Activated CD4-positive, alpha-beta T cell treated with anti-CD3 and anti-CD28 coated beads, Interleukin-10, Interleukin-2, amounts not matched to agents 100 ng/mL and 50 ng/mL, durations not matched to agents 16 hours and 8 hours (primary cell): Measurements from ENCODE around the gene PHEX.

Source experiments
- DNase-seq: peaks from one replicate; pipeline ENCODE4 v3.0.0-alpha.2; 2020

PHEX gene

GRCh38 chrX:22109442-22109841 lies 77.3 kb downstream of the PHEX start:
- no peak for DNase-seq

GRCh38 chrX:22110729-22111494 lies 78.8 kb downstream of the PHEX start:
- no peak for DNase-seq

- DNase-seq, result no peak
Observed at GRCh38 chrX:22116605-22117546, 84.8 kb downstream of the PHEX start.

- no peak for DNase-seq
Observed at GRCh38 chrX:22117633-22118032, 85.5 kb downstream of the PHEX start.

- DNase-seq, result no peak
Observed at GRCh38 chrX:22118161-22118830, 86.2 kb downstream of the PHEX start.

- DNase-seq, result no peak
Observed at GRCh38 chrX:22121161-22121560, 89.0 kb downstream of the PHEX start.

- no peak for DNase-seq
Observed at GRCh38 chrX:22122510-22122909, 90.4 kb downstream of the PHEX start.

GRCh38 chrX:22124098-22124497 lies 92.0 kb downstream of the PHEX start:
- DNase-seq, result no peak

- DNase-seq, result no peak
Observed at GRCh38 chrX:22125481-22125880, 93.4 kb downstream of the PHEX start.

GRCh38 chrX:22126327-22126726 lies 94.2 kb downstream of the PHEX start:
- no peak for DNase-seq

- DNase-seq, result no peak
Observed at GRCh38 chrX:22128961-22129360, 96.8 kb downstream of the PHEX start.

GRCh38 chrX:22134681-22135080 lies 102.6 kb downstream of the PHEX start:
- DNase-seq, result no peak

GRCh38 chrX:22135171-22135711 lies 103.1 kb downstream of the PHEX start:
- DNase-seq, result no peak

GRCh38 chrX:22135994-22136684 lies 104.0 kb downstream of the PHEX start:
- peak; percentile 45 for DNase-seq

- no peak for DNase-seq
Observed at GRCh38 chrX:22136711-22137110, 104.6 kb downstream of the PHEX start.

- DNase-seq, result no peak
Observed at GRCh38 chrX:22139822-22140221, 107.7 kb downstream of the PHEX start.

- no peak for DNase-seq
Observed at GRCh38 chrX:22141047-22141730, 109.1 kb downstream of the PHEX start.

- no peak for DNase-seq
Observed at GRCh38 chrX:22147214-22147613, 115.1 kb downstream of the PHEX start.

GRCh38 chrX:22147942-22148341 lies 115.8 kb downstream of the PHEX start:
- no peak for DNase-seq

- no peak for DNase-seq
Observed at GRCh38 chrX:22148565-22148964, 116.4 kb downstream of the PHEX start.

GRCh38 chrX:22150371-22150770 lies 118.2 kb downstream of the PHEX start:
- no peak for DNase-seq

- no peak for DNase-seq
Observed at GRCh38 chrX:22155126-22155525, 123.0 kb downstream of the PHEX start.
